ENCODE data around the gene RAB6B.
A peak's percentile ranks its signal among the peaks of the same experiment; 100 is the strongest.

RAB6B gene

GRCh38 chr3:133895208-133896001 lies at the start of gene RAB6B (continued):
- TF ChIP-seq PRDM2 (tag by site-specific recombination; IDR thresholded peaks at IDR 0.05; ENCODE audit: borderline replicate concordance) (no peak), ZNF362 (tag by site-specific recombination; IDR thresholded peaks at IDR 0.05) (no peak), ZNF600 (tag by site-specific recombination; IDR thresholded peaks at IDR 0.05) (peak; percentile 70), PRDM10 (tag by site-specific recombination; IDR thresholded peaks at IDR 0.05) (peak; percentile 91), ZNF488 (tag by site-specific recombination; IDR thresholded peaks at IDR 0.05) (no peak), ZFP3 (tag by site-specific recombination; IDR thresholded peaks at IDR 0.05; ENCODE audit: low read depth) (no peak), ZNF366 (tag by site-specific recombination; conservative IDR thresholded peaks at IDR 0.05) (0 out of 2 replicates have a peak, but pooled peaks have one; percentile 16), ZNF341 (tag by site-specific recombination; IDR thresholded peaks at IDR 0.05; ENCODE audit: low read depth) (peak; percentile 73), IKZF3 (tag by site-specific recombination; IDR thresholded peaks at IDR 0.05) (no peak), RBAK (tag by site-specific recombination; IDR thresholded peaks at IDR 0.05) (no peak), ZNF248 (tag by site-specific recombination; IDR thresholded peaks at IDR 0.05) (no peak), OSR2 (tag by site-specific recombination; IDR thresholded peaks at IDR 0.05) (no peak), KLF17 (tag by site-specific recombination; IDR thresholded peaks at IDR 0.05) (peak; percentile 69), YY1 (tag by site-specific recombination; IDR thresholded peaks at IDR 0.05) (no peak), HOXC10 (CRISPR knock-in tag; IDR thresholded peaks at IDR 0.05) (no peak), WT1 (tag by site-specific recombination; IDR thresholded peaks at IDR 0.05) (peak; percentile 63), ZNF660 (tag by site-specific recombination; IDR thresholded peaks at IDR 0.05) (peak; percentile 34; the same call in 1 of the 2 replicates), SP7 (tag by site-specific recombination; IDR thresholded peaks at IDR 0.05) (peak; percentile 63), HOXD13 (CRISPR knock-in tag; IDR thresholded peaks at IDR 0.05; ENCODE audit: borderline replicate concordance) (no peak), ZNF561 (tag by site-specific recombination; IDR thresholded peaks at IDR 0.05; ENCODE audit: borderline replicate concordance) (no peak), ZBTB1 (tag by site-specific recombination; IDR thresholded peaks at IDR 0.05) (0 out of 2 replicates have a peak, but pooled peaks have one; percentile 33), ZNF596 (tag by site-specific recombination; IDR thresholded peaks at IDR 0.05) (0 out of 2 replicates have a peak, but pooled peaks have one; percentile 13), PRDM1 (tag by site-specific recombination; IDR thresholded peaks at IDR 0.05) (no peak), ZNF449 (tag by site-specific recombination; IDR thresholded peaks at IDR 0.05) (0 out of 2 replicates have a peak, but pooled peaks have one; percentile 23), ZNF175 (tag by site-specific recombination; IDR thresholded peaks at IDR 0.05) (no peak), KLF16 (tag by site-specific recombination; IDR thresholded peaks at IDR 0.05) (0 out of 2 replicates have a peak, but pooled peaks have one; percentile 34)

Data from HEK293 (cell line).